Fibroblast of peridontal ligament (primary cell): ENCODE data around the gene HRNR.
"Not testable (repeated sequence)": the region's sequence is repeated elsewhere in the genome, so short reads cannot be mapped to it uniquely, and the experiment has no call there.

Source experiments
- DNase-seq: peaks from one replicate; pipeline ENCODE4 v3.0.0-alpha.2; 2010; ENCODE audit errors: extremely low read depth

HRNR gene

GRCh38 chr1:152224093-152224492 is at the start of gene HRNR:
Gene HRNR, minus strand, starts transcription at chr1:152224193. Its CDS starts 940 bp downstream, at chr1:152223253.
- DNase-seq = no peak

- not testable (repeated sequence) for DNase-seq
Measured at GRCh38 chr1:152256394-152256793, 32.4 kb upstream of the HRNR start.

GRCh38 chr1:152252157-152252556 is 28.2 kb upstream of the HRNR start:
- peak; percentile 75 for DNase-seq

GRCh38 chr1:152251391-152251790 is 27.4 kb upstream of the HRNR start:
- DNase-seq = peak; percentile 40

GRCh38 chr1:152247316-152247715 is 23.3 kb upstream of the HRNR start:
- no peak for DNase-seq

- DNase-seq = peak; percentile 61
Measured at GRCh38 chr1:152244576-152245273, 20.7 kb upstream of the HRNR start.

GRCh38 chr1:152237093-152237492 is 13.1 kb upstream of the HRNR start:
- DNase-seq = no peak

GRCh38 chr1:152228831-152229230 is 4.8 kb upstream of the HRNR start:
- DNase-seq = no peak

- DNase-seq = peak; percentile 59
Measured at GRCh38 chr1:152227310-152227928, 3.4 kb upstream of the HRNR start.

GRCh38 chr1:152225678-152226077 is 1.7 kb upstream of the HRNR start:
- no peak for DNase-seq

- no peak for DNase-seq
Measured at GRCh38 chr1:152220166-152221163, 3.5 kb downstream of the HRNR start.

- not testable (repeated sequence) for DNase-seq
Measured at GRCh38 chr1:152219438-152219837, 4.6 kb downstream of the HRNR start.

- no peak for DNase-seq
Measured at GRCh38 chr1:152218762-152219436, 5.1 kb downstream of the HRNR start.

- not testable (repeated sequence) for DNase-seq
Measured at GRCh38 chr1:152215604-152216003, 8.4 kb downstream of the HRNR start.

GRCh38 chr1:152214911-152215310 is 9.1 kb downstream of the HRNR start:
- DNase-seq = not testable (repeated sequence)

GRCh38 chr1:152198982-152199381 is 25.0 kb downstream of the HRNR start:
- no peak for DNase-seq

- DNase-seq = no peak
Measured at GRCh38 chr1:152197361-152197941, 26.5 kb downstream of the HRNR start.

GRCh38 chr1:152191711-152192110 is 32.3 kb downstream of the HRNR start:
- no peak for DNase-seq

- DNase-seq = no peak
Measured at GRCh38 chr1:152191260-152191659, 32.7 kb downstream of the HRNR start.

- DNase-seq = peak; percentile 76
Measured at GRCh38 chr1:152190589-152190988, 33.4 kb downstream of the HRNR start.
